Erythroblast (primary cell): ENCODE measurements around the gene MILR1.

ENCODE experiments used
- GATA1 ChIP-seq: IDR thresholded peaks from 2 replicates; pipeline ENCODE4 v1.6.1; 2011; ENCODE audit warnings: low read depth, mild to moderate bottlenecking, control low read depth, low read length, moderate library complexity
- POLR2A ChIP-seq: IDR thresholded peaks from 2 replicates; pipeline ENCODE4 v1.6.1; 2011; ENCODE audit warnings: mild to moderate bottlenecking, low read length

- TF ChIP-seq POLR2A (no peak), GATA1 (no peak)
These were observed 28.9 kb downstream of the MILR1 start for GRCh38 chr17:64477849-64478248.
